Tibial nerve (tissue), 4 donors: ENCODE results near the gene PTPN9. TPM values are rescaled to one million over a fixed set of nuclear protein-coding genes. Genes with fewer than 3 reads are reported as not detected.

ENCODE experiments used
- DNase-seq, 2 donors: peaks; one replicate each; pipeline ENCODE4 v3.0.0-alpha.2; 2019; ENCODE audit warnings: low spot score in 2 of 2
- H3K27ac ChIP-seq, 4 donors: fragments of 200-600 bp; sonication (generic) in 3 of 4; one replicate each; pipeline ENCODE4 v1.5.1; 2017 to 2019; ENCODE audit warnings: mild to moderate bottlenecking in 1 of 4
- H3K27me3 ChIP-seq, 2 donors: fragments of 200-600 bp; sonication (generic) in 1 of 2; one replicate each; pipeline versions ENCODE4 v1.5.1 to v1.6.0; 2017 to 2019
- H3K36me3 ChIP-seq, 3 donors: fragments of 200-600 bp; sonication (generic); one replicate each; pipeline ENCODE4 v1.5.1; 2018 to 2019
- H3K4me1 ChIP-seq, 4 donors: fragments of 200-600 bp; sonication (generic) in 3 of 4; one replicate each; pipeline ENCODE4 v1.5.1; 2017 to 2019
- H3K4me3 ChIP-seq, 4 donors: fragments of 200-600 bp; sonication (generic) in 3 of 4; one replicate each; pipeline ENCODE4 v1.5.1; 2017 to 2019; ENCODE audit warnings: mild to moderate bottlenecking in 1 of 4, moderate library complexity in 1 of 4
- H3K9me3 ChIP-seq, 4 donors: fragments of 200-600 bp; sonication (generic) in 3 of 4; one replicate each; pipeline ENCODE4 v1.5.1; 2017 to 2019
- EP300 ChIP-seq, 2 donors: sonication (generic); formaldehyde crosslinking; IDR thresholded peaks; one replicate each; pipeline ENCODE4 v1.6.1; 2017; ENCODE audit warnings: antibody characterized with exemption in 2 of 2, mild to moderate bottlenecking in 1 of 2
- POLR2A ChIP-seq, 2 donors: fragments of 450-650 bp; IDR thresholded peaks; one replicate each; pipeline ENCODE4 v1.6.1; 2017; ENCODE audit warnings: antibody characterized with exemption in 2 of 2, mild to moderate bottlenecking in 2 of 2, moderate library complexity in 2 of 2
- WGBS, 2 donors: methylation state at CpG; one replicate each; pipeline ENCODE4 v1.1.5; 2018; 5-methylcytosine and 5-hydroxymethylcytosine counted together
- total RNA-seq, 4 donors: library from RNA; depleted of rRNA; stranded (reverse); fragments of >200 nt; gene quantifications; one replicate each; pipeline ENCODE4 v1.1.0, GENCODE V29; 2016
- TF ChIP-seq, protein P1 (sequence below), 5 experiments: fragments of 200-600 bp in 3 of 5; fragments of 450-650 bp in 2 of 5; sonication (generic) in 3 of 5; IDR thresholded peaks; one replicate each; pipeline ENCODE4 v1.5.1; 2016 to 2019; ENCODE audit warnings: antibody characterized with exemption in 5 of 5, mild to moderate bottlenecking in 3 of 5, moderate library complexity in 2 of 5

The PTPN9 gene
- total RNA-seq, 4 donors from 2014 or later: 24.3 to 45.0 (median 32.0) TPM

GRCh38 chr15:75452364-75452864 is 126.7 kb downstream of the PTPN9 start:
- no peaks in the 10 kb centered on the region for H3K36me3 ChIP-seq
- 1% methylated on average over 16 of the region's 16 CpGs for WGBS, 2 donors
- H3K4me3 ChIP-seq: peak overlapping the region; percentile 68 to 94 (median 83)
- H3K9me3 ChIP-seq: no peaks in the 10 kb centered on the region
- H3K27ac ChIP-seq: peak overlapping the region; percentile 89 to 99 (median 97)
- H3K4me1 ChIP-seq: peaks cover 0 to 43% (median 14%) of the 10 kb centered on the region in 4 donors
- H3K27me3 ChIP-seq: no peaks in the 10 kb centered on the region
- peak; percentile 85 to 90 for DNase-seq
- TF ChIP-seq EP300 (IDR thresholded peaks at IDR 0.05) (peak in 1 of 2 donors; percentile 72), POLR2A (IDR thresholded peaks at IDR 0.05) (peak; percentile 4 to 15)
- TF ChIP-seq, protein P1, sequence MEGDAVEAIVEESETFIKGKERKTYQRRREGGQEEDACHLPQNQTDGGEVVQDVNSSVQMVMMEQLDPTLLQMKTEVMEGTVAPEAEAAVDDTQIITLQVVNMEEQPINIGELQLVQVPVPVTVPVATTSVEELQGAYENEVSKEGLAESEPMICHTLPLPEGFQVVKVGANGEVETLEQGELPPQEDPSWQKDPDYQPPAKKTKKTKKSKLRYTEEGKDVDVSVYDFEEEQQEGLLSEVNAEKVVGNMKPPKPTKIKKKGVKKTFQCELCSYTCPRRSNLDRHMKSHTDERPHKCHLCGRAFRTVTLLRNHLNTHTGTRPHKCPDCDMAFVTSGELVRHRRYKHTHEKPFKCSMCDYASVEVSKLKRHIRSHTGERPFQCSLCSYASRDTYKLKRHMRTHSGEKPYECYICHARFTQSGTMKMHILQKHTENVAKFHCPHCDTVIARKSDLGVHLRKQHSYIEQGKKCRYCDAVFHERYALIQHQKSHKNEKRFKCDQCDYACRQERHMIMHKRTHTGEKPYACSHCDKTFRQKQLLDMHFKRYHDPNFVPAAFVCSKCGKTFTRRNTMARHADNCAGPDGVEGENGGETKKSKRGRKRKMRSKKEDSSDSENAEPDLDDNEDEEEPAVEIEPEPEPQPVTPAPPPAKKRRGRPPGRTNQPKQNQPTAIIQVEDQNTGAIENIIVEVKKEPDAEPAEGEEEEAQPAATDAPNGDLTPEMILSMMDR (IDR thresholded peaks at IDR 0.05): no peak

- H3K9me3 ChIP-seq: no peaks in the 10 kb centered on the region
- H3K27me3 ChIP-seq: no peaks in the 10 kb centered on the region
- WGBS, 2 donors: 0% methylated on average over 35 to 39 of the region's 39 CpGs
- TF ChIP-seq, protein P1 (IDR thresholded peaks at IDR 0.05): peak in 1 of 5 experiments; percentile 32
- TF ChIP-seq EP300 (IDR thresholded peaks at IDR 0.05): peak; percentile 38 to 85
- TF ChIP-seq POLR2A (IDR thresholded peaks at IDR 0.05): peak; percentile 30 to 85
- no peaks in the 10 kb centered on the region for H3K36me3 ChIP-seq
- DNase-seq: peak; percentile 98 to 99
- H3K4me1 ChIP-seq: peaks cover 0 to 44% (median 14%) of the 10 kb centered on the region in 4 donors
- H3K27ac ChIP-seq: peak within 1 kb of the TSS; percentile 97 to 99 (median 99)
- H3K4me3 ChIP-seq: peak within 1 kb of the TSS; percentile 68 to 94 (median 92)
These were observed 127.3 kb downstream of the PTPN9 start, which contains the start of gene SIN3A for GRCh38 chr15:75451674-75452363. Gene SIN3A (minus strand): TSS chr15:75451690. CDS start chr15:75430375, 21,315 bp downstream.

DNA sequence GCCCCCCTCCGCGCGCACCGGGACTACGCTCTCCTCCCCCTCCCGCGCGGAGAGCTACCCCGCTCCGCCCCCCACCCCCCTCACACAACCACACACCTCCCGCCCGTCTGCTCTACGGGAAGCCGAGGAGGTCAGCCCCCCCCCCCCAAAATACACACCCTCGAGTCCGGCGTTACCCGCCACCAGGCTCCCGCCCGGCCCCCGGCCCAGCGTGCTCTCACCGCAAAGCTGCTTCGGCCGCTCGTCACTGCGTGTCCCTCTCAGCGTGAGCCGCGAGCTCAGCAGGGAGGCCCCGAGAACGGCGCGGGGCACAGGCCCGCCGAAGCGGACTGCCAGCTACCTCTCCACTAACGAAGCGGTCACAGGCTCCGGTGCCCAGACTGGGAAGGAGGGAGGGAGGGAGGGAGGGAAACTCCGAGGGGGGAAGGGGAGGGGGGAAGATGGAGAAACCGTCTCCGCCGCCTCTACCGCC is 127.9 kb downstream of the PTPN9 start:
- no peaks in the 10 kb centered on the region for H3K27me3 ChIP-seq
- H3K9me3 ChIP-seq: no peaks in the 10 kb centered on the region
- peak overlapping the region; percentile 97 to 99 (median 99) for H3K27ac ChIP-seq
- no peak for TF ChIP-seq EP300 (IDR thresholded peaks at IDR 0.05)
- TF ChIP-seq, protein P1 (IDR thresholded peaks at IDR 0.05): peak in 1 of 5 experiments; percentile 1
- no peak for TF ChIP-seq POLR2A (IDR thresholded peaks at IDR 0.05)
- H3K4me1 ChIP-seq: peaks cover 0 to 43% (median 17%) of the 10 kb centered on the region in 4 donors
- WGBS, 2 donors: 0% methylated on average over 3 to 6 of the region's 45 CpGs
- no peak for DNase-seq
- no peaks in the 10 kb centered on the region for H3K36me3 ChIP-seq
- H3K4me3 ChIP-seq: peak overlapping the region; percentile 68 to 93 (median 89)

DNA sequence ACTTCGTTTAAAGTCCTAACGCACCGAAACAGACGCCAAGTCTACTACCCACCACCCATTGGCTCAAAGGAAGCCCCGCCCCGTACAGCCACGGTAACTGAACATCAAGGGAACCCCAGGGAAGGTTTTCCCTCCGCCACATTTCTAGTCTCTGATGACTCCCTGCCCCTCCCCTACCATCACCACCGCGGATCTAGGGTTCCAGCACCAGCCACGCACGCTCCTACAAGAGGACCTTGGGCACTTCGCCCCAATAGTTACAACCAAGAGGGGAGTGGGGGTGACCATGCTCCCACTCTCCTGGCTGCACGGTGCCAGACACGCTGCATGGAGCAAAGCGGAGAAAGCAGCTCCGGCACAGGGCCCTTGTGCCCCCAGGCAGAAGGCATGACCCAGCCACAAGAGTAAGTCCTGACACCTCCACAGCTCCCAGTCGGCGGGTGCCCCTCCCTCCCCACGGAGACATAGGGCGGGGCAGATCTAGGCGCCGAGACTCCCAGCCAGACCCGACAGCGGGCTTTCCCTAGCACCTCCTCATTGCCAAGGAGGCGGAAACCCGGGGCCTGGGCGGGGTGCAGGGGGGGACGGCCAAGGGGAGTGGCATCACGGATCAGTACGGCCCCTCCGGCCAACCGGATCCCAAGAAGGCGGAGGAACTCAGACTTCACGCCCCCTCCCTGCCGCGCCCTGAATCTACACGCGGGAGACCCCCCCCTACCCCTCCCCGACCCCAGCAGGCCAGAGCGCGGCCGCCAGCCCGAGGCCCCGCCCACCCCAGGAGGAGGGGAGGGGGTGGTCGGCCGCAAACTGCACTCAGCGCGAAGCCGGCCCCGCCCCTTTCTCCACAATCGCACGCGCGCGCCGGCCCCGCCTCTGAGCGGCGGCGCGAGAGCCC is 128.6 kb downstream of the PTPN9 start:
- 0 to 1% methylated on average over 20 to 23 of the region's 62 CpGs for WGBS, 2 donors
- H3K4me3 ChIP-seq: peak overlapping the region; percentile 68 to 93 (median 89)
- peaks cover 0 to 41% (median 18%) of the 10 kb centered on the region in 4 donors for H3K4me1 ChIP-seq
- H3K36me3 ChIP-seq: no peaks in the 10 kb centered on the region
- H3K9me3 ChIP-seq: no peaks in the 10 kb centered on the region
- H3K27me3 ChIP-seq: no peaks in the 10 kb centered on the region
- H3K27ac ChIP-seq: peak overlapping the region; percentile 97 to 99 (median 99)
- peak; percentile 92 to 93 for DNase-seq
- TF ChIP-seq EP300 (IDR thresholded peaks at IDR 0.05): peak; percentile 43 to 56
- TF ChIP-seq, protein P1 (IDR thresholded peaks at IDR 0.05): peak in 2 of 5 experiments; percentile 6 to 14
- no peak for TF ChIP-seq POLR2A (IDR thresholded peaks at IDR 0.05)
